ENCODE results near the gene SELENOO. TPM values are rescaled to one million over a fixed set of nuclear protein-coding genes. Genes with fewer than 3 reads are reported as not detected.
A peak's percentile ranks its signal among the peaks of the same experiment; 100 is the strongest.

SELENOO gene
- total RNA-seq, 1 experiment from 2014 or later, result 29.6 TPM

DNA sequence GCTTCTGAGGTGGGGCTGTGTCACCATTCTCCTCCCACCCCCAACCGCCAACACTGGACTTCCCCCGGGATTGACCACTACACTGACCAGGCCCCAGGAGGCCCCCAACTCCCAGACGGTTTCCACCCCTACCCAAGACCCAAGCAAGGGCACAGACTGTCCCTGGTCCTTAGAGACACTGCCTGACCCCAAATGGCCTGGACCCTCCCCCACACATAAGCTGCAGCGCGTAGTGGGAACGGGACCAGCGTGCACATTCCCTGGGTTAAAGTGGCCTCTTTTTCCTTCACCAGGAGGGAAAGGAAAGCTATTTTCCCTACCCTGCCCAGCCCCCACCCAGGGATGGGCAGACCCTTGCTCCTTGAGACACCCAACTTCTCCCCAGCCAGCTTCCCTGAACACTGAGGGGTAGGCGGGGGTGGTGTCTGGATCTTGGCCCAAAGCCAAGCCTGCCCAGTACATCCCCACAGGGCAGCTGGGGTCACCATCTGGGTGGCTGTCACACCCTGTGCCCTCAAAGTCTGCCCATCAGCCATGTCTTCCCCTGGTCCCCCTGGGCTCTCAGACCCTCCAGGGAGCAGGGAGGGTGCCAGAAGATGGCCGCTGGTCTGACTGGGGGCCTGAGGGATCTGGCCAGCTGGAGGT is 62.3 kb downstream of the SELENOO start:
- no peaks in the 10 kb centered on the region for H3K9me3 ChIP-seq (ENCODE audit: control insufficient read depth in 1 of 2, insufficient read depth in 1 of 2, low read depth in 1 of 2, low read length in 2 of 2)
- CTCF ChIA-PET, result interaction anchor here (0.8 to 1.4 kb wide), 3 partner anchors 11 to 79 kb away, joined by 3 to 7 read pairs (median 4); partner anchors contain the start of gene HDAC10
- RAD21 ChIA-PET (ENCODE audit: low non-redundant PET in 1 of 2, low total read pairs in 2 of 2, uncharacterized antibody in 2 of 2, unreplicated experiment in 2 of 2), result interaction anchor here in 1 of 2 experiments (1.5 kb wide), 1 partner anchor 79 kb away, joined by 4 read pairs; no protein-coding TSS in a partner anchor
- H3K4me3 ChIP-seq (replicated peaks in 1 of 2; ENCODE audit: low read depth in 1 of 2, low read length in 2 of 2), result peak overlapping the region in 1 of 2 experiments; percentile 90; a peak in 2 of 4 replicates
- peak overlapping the region; percentile 95 for H3K4me2 ChIP-seq (ENCODE audit: low read length)
- H3K9me2 ChIP-seq (ENCODE audit: insufficient read depth), result no peaks in the 10 kb centered on the region
- H4K20me1 ChIP-seq (ENCODE audit: insufficient read depth), result no peaks in the 10 kb centered on the region
- H3K27ac ChIP-seq (ENCODE audit: low read depth, low read length), result peak overlapping the region; percentile 83
- no peak overlapping the region for H2AFZ ChIP-seq (ENCODE audit: low read depth, low read length, poor library complexity, severe bottlenecking)
- H3K27me3 ChIP-seq (ENCODE audit: insufficient read depth, low read length), result no peaks in the 10 kb centered on the region
- BruUV-seq (replicated peaks), result no TSS peak
- intact Hi-C loops (cut with micrococcal nuclease), result no loop called here
- no peaks in the 10 kb centered on the region; a peak in 1 of 4 replicates for H3K36me3 ChIP-seq (ENCODE audit: control insufficient read depth in 1 of 2, insufficient read depth in 2 of 2, low read length in 2 of 2)
- TF ChIP-seq EZH2 (IDR thresholded peaks at IDR 0.05) (no peak), CEBPB (IDR thresholded peaks at IDR 0.05; ENCODE audit: low read depth) (no peak), SP1 (IDR thresholded peaks at IDR 0.05; ENCODE audit: low read depth) (no peak), TCF7L2 (IDR thresholded peaks at IDR 0.05; ENCODE audit: borderline replicate concordance, extremely low read depth, insufficient read depth, insufficient read length) (no peak), ZNF274 (IDR thresholded peaks at IDR 0.05; ENCODE audit: low read depth, low read length) (no peak), SRF (IDR thresholded peaks at IDR 0.05; ENCODE audit: low read depth) (no peak), FOSL1 (IDR thresholded peaks at IDR 0.05; ENCODE audit: low read depth) (no peak), POLR2AphosphoS5 (IDR thresholded peaks at IDR 0.05; ENCODE audit: low read depth, low read length) (no peak), ELF1 (IDR thresholded peaks at IDR 0.05; ENCODE audit: borderline replicate concordance, low read depth) (no peak)
- TF ChIP-seq, protein P1, sequence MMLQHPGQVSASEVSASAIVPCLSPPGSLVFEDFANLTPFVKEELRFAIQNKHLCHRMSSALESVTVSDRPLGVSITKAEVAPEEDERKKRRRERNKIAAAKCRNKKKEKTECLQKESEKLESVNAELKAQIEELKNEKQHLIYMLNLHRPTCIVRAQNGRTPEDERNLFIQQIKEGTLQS (IDR thresholded peaks at IDR 0.05), result no peak
- TF ChIP-seq, protein P2, sequence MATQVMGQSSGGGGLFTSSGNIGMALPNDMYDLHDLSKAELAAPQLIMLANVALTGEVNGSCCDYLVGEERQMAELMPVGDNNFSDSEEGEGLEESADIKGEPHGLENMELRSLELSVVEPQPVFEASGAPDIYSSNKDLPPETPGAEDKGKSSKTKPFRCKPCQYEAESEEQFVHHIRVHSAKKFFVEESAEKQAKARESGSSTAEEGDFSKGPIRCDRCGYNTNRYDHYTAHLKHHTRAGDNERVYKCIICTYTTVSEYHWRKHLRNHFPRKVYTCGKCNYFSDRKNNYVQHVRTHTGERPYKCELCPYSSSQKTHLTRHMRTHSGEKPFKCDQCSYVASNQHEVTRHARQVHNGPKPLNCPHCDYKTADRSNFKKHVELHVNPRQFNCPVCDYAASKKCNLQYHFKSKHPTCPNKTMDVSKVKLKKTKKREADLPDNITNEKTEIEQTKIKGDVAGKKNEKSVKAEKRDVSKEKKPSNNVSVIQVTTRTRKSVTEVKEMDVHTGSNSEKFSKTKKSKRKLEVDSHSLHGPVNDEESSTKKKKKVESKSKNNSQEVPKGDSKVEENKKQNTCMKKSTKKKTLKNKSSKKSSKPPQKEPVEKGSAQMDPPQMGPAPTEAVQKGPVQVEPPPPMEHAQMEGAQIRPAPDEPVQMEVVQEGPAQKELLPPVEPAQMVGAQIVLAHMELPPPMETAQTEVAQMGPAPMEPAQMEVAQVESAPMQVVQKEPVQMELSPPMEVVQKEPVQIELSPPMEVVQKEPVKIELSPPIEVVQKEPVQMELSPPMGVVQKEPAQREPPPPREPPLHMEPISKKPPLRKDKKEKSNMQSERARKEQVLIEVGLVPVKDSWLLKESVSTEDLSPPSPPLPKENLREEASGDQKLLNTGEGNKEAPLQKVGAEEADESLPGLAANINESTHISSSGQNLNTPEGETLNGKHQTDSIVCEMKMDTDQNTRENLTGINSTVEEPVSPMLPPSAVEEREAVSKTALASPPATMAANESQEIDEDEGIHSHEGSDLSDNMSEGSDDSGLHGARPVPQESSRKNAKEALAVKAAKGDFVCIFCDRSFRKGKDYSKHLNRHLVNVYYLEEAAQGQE (IDR thresholded peaks at IDR 0.05; ENCODE audit: low read depth), result no peak
- H3K79me2 ChIP-seq (ENCODE audit: insufficient read depth, low read length), result peaks cover 28% of the 10 kb centered on the region
- POLR2A ChIA-PET, result interaction anchor here (0.6 to 1.2 kb wide), 3 partner anchors 8 to 86 kb away, joined by 3 to 4 read pairs (median 4); no protein-coding TSS in a partner anchor
- peaks cover 20 to 32% of the 10 kb centered on the region in 2 experiments for H3K4me1 ChIP-seq (ENCODE audit: control insufficient read depth in 1 of 2, insufficient read depth in 2 of 2, low read length in 2 of 2)
- peak overlapping the region; percentile 94 for H3K9ac ChIP-seq (ENCODE audit: low read length)
- DNase-seq (ENCODE audit: low read depth, low spot score) (no peak), ATAC-seq (no peak)

Data from HCT116 (cell line).